Measurements from ENCODE around the gene KDM4B. TPM values are rescaled to one million over a fixed set of nuclear protein-coding genes. Genes with fewer than 3 reads are reported as not detected.

The KDM4B gene
- polyA plus RNA-seq, 12 donors = 14.3 to 29.3 (median 17.2) TPM; not detected in 1

DNA sequence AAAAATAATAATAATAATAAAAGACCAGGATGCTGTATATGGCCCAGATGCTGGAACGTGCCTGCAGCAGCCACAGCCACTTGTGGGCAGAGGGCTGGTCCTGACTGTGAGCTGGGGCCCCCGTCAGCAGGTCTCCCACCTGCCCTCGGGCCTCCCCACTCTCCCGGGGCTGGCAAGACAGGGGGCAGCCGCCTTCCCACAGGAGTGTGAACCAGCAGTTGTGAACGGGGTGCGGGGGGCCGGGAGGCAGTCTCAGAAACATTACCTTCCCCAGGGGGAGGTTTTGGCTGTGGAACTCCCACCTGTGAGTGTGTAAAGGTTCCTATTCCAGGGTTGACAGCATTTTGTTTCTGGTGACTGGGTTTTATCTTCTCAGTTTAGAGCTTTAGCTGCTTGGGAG lies 151.4 kb downstream of the KDM4B start:
- no peak for DNase-seq

GRCh38 chr19:5120833-5121232 lies 151.9 kb downstream of the KDM4B start:
- no peak for DNase-seq

DNA sequence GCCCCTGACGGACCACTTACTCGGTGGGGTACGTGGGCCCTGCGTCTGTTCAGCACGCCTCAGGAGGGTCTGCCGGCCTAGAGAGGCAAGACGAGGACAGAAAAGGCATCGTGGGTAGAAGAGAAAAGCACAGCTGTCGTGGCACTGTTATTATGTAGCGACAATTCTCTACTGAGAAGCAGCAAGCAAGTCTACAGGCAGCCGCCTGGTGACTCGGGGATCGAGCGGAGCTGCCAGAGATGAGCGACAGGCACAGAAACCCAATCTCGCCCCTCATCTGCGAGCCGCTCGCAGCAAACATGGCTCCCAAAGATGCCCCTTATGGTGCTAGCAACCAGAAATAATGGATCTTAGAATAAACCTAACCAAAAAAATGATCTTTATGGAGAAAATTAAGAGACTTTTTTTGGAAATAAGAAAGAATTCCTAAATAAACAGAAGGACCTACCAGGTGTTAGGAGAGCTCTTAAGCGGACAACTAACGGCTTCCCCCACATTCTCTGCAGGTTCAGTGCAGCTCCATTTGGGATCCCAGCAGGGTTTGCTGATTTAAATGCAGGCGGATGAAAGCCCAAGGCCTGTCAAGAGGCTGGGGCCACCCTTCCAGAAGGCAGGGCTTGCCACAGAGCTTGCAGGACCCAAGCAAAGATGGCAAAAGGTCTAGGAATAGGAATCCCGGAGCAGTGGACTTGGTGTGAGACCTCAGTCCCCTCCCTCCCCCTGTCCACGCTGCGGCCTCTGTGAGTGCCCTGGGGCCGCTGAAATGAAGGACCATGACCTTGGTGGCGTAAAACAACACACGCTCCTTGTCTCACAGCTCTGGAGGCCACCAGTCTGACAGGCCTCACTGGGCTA lies 152.6 kb downstream of the KDM4B start:
- DNase-seq = no peak

DNA sequence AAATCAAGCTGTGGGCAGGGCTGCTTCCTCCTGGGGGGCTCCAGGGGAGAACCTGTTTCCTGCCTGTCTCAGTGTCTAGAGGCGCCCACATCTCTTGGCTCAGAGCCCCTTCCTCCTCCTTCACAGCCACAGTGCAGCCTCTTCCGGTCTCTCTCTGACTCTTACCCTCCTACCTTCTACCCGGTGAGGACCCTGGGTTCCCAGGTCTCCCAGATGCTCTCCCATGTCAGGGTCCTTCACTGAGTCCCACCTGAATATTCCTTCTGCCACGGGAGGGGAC lies 153.1 kb downstream of the KDM4B start:
- DNase-seq = no peak

GRCh38 chr19:5122671-5123409 lies 153.9 kb downstream of the KDM4B start:
- DNase-seq = no peak

GRCh38 chr19:5123646-5124045 lies 154.7 kb downstream of the KDM4B start:
- DNase-seq = no peak

- DNase-seq = no peak
Measured at GRCh38 chr19:5124111-5124855, 155.4 kb downstream of the KDM4B start.

- DNase-seq = no peak
Measured at GRCh38 chr19:5125376-5125775, 156.5 kb downstream of the KDM4B start.

- DNase-seq = no peak
Measured at GRCh38 chr19:5125797-5126497, 157.0 kb downstream of the KDM4B start.

DNA sequence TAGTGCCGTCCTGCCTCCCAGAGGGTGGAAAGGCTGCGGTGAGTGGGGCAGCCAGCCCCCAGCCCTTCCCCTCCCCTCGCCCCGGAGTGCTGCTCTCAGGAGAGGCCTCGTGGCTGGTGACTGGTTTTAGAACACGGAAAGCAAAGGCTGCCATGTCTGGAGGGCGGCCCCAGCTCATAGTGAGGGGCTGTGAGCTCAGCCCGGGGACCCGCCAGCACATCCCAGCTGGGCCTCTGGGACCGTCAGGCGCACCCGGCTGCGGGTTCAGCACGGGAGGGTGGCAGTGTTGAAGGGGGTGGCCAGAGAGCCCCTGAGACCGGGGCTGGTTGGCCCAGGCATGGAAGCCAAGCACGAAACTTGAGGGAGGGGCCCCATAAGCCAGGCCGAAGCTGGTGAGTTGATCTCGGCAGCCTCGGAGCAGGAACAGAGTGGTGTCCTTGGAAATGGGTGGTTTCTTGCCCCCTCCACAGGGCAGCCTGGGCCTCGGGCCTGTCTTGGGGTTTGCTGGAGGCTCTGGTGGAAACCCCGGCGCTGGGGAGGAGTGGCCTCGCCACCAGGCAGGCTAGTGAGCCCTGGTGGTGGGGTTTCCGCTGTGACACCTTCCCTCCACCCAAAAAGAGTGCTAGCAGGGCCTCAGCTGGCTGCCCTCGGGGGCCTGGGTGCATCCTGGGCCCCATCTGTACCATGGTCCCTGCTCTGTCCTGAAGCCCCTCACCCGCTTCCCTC lies 157.7 kb downstream of the KDM4B start:
- no peak for DNase-seq

GRCh38 chr19:5127717-5128116 lies 158.8 kb downstream of the KDM4B start:
- DNase-seq = no peak

DNA sequence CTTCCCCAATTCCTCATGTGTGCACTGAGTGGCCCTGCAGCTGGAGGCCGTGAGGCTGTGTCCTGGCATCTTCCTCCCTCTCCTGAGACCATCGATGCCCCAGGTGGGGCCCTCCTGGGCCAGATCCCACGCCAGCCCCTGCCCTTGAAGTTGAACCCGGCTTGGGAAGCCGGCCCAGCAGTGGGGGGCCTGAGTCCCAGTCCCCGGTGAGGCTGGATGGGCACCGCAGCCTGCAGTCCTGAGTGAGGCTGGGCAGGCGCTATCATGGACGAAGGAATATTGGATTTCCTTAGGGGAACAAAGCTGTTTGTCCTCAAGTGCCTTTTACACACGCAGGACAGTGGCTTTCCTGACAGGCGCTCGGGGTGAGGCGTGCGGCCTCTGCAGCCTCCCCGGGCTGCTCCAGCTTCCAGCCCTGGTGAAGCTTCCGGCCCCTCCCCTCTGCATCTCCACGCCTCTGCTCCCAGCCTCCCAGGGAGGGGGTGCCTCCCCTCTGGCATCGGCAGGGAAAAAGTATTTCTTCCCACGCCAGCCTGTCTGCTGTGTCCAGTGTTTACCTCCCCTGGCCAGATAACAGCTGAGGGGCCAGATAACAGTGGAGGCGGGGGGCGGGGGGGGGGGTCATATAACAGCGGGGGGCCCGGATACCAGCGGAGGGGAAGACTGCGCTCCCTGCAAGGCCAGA lies 159.5 kb downstream of the KDM4B start:
- peak; percentile 52 for DNase-seq

- peak; percentile 19 for DNase-seq
Measured at GRCh38 chr19:5128936-5129389, 160.1 kb downstream of the KDM4B start.

- DNase-seq = no peak
Measured at GRCh38 chr19:5129691-5130090, 160.8 kb downstream of the KDM4B start.

- DNase-seq = no peak
Measured at GRCh38 chr19:5130371-5131030, 161.6 kb downstream of the KDM4B start.

DNA sequence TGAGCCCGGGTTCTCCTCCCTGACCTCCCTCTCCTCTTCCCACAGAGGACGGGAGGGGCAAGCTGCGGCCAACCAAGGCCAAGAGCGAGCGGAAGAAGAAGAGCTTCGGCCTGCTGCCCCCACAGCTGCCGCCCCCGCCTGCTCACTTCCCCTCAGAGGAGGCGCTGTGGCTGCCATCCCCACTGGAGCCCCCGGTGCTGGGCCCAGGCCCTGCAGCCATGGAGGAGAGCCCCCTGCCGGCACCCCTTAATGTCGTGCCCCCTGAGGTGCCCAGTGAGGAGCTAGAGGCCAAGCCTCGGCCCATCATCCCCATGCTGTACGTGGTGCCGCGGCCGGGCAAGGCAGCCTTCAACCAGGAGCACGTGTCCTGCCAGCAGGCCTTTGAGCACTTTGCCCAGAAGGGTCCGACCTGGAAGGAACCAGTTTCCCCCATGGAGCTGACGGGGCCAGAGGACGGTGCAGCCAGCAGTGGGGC lies 162.2 kb downstream of the KDM4B start:
- no peak for DNase-seq

DNA sequence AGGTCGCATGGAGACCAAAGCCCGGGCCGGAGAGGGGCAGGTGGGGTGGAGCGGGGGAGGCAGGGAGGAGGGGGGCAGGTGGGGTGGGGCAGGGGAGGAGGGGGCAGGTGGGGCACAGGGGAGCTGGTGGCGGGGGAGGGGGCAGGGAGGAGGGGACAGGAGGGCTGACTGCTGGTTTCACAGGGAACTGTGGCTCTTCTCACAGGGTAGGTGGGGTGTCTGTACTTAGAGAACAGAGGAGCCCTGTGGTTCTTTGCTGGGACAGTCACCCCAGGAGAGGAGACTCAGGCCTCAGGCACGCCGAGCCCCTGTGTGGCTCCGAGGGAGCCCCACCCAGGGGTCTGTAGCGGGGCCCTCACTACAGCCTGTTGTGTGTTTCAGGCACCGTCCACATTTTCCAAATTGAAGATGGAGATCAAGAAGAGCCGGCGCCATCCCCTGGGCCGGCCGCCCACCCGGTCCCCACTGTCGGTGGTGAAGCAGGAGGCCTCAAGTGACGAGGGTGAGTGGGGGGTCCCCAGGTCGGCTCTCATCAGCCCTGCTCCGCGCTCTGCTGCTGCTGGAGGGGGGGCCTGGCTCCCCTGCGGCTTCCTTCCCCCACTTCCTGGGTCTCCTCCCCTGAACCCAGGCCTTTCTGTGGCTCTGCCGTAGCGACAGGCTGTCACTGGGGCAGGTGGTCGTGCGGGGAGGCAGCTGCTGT lies 162.7 kb downstream of the KDM4B start:
- no peak for DNase-seq

DNA sequence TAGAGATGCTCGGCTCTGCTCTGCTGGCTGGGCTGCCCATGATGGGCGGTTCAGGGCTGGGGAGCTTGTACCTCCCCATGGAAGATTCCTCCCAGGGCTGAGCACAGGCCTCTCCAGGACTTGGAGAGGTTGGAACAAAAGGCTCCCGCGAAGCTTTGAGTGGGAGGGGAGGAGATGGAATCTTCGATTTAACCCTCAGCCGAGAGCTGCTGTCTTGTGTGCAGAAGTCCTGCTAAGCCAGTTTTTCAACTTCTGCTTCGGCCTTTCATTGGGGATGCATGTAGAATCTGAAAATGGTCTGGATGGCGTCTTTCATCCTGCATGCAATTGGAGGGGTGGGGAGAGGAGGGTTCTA lies 163.3 kb downstream of the KDM4B start:
- DNase-seq = no peak

Data from muscle of arm (tissue), 12 donors.